T-helper 2 cell (primary cell): ENCODE measurements around the gene MBD3L2B.
"Not testable (repeated sequence)": the region's sequence is repeated elsewhere in the genome, so short reads cannot be mapped to it uniquely, and the experiment has no call there.

Experiments
- DNase-seq, 5 experiments: peaks; one replicate each; pipeline versions ENCODE4 v3.0.0 to v3.0.0-alpha.2; 2012 to 2022
- total RNA-seq, 2 donors: gene quantifications; one replicate each; lab custom pipeline; 2026; lab: John Stamatoyannopoulos, UW

The MBD3L2B gene
- 0 reads per million in 2 donors for total RNA-seq

- DNase-seq: not testable (repeated sequence)
Measured at GRCh38 chr19:7021331-7021730, at the start of gene MBD3L2B. MBD3L2B (minus strand) TSS chr19:7021431; CDS start chr19:7021397, 34 bp downstream.

- peak in 1 of 5 experiments; percentile 69 for DNase-seq
Measured at GRCh38 chr19:7069904-7070226, 48.6 kb upstream of the MBD3L2B start.

GRCh38 chr19:7069042-7069903, 48.0 kb upstream of the MBD3L2B start, which contains the start of gene ZNF557:
ZNF557 (plus strand) TSS chr19:7069703; CDS start chr19:7075075, 5,372 bp downstream.
- DNase-seq: peak; percentile 91 to 100 (median 98)

GRCh38 chr19:7068599-7068998, 47.4 kb upstream of the MBD3L2B start:
- DNase-seq: no peak

GRCh38 chr19:7067716-7068115, 46.5 kb upstream of the MBD3L2B start:
- no peak for DNase-seq

GRCh38 chr19:7067122-7067521, 45.9 kb upstream of the MBD3L2B start:
- DNase-seq: not testable (repeated sequence)

GRCh38 chr19:7063764-7064418, 42.7 kb upstream of the MBD3L2B start:
- DNase-seq: peak in 1 of 5 experiments; percentile 9

GRCh38 chr19:7063339-7063738, 42.1 kb upstream of the MBD3L2B start:
- DNase-seq: no peak

GRCh38 chr19:7059977-7060376, 38.7 kb upstream of the MBD3L2B start:
- DNase-seq: peak in 1 of 5 experiments; percentile 16

GRCh38 chr19:7058576-7058975, 37.3 kb upstream of the MBD3L2B start, which contains the start of gene MBD3L3:
MBD3L3 (minus strand) TSS chr19:7058676; CDS start chr19:7058605, 71 bp downstream.
- not testable (repeated sequence) for DNase-seq

- DNase-seq: not testable (repeated sequence)
Measured at GRCh38 chr19:7056371-7056770, 35.1 kb upstream of the MBD3L2B start.

- DNase-seq: not testable (repeated sequence)
Measured at GRCh38 chr19:7055679-7056078, 34.4 kb upstream of the MBD3L2B start.

GRCh38 chr19:7054635-7055368, 33.6 kb upstream of the MBD3L2B start:
- DNase-seq: not testable (repeated sequence)

GRCh38 chr19:7052896-7053295, 31.7 kb upstream of the MBD3L2B start:
- not testable (repeated sequence) for DNase-seq

GRCh38 chr19:7051421-7051820, 30.2 kb upstream of the MBD3L2B start:
- not testable (repeated sequence) for DNase-seq

- not testable (repeated sequence) for DNase-seq
Measured at GRCh38 chr19:7049021-7049420, 27.8 kb upstream of the MBD3L2B start, which contains the start of gene MBD3L2. MBD3L2 (plus strand) TSS chr19:7049321; CDS start chr19:7049374, 53 bp downstream.

GRCh38 chr19:7041563-7041962, 20.3 kb upstream of the MBD3L2B start:
- not testable (repeated sequence) for DNase-seq

- DNase-seq: not testable (repeated sequence)
Measured at GRCh38 chr19:7040079-7040478, 18.8 kb upstream of the MBD3L2B start, which contains the start of gene MBD3L4. MBD3L4 (minus strand) TSS chr19:7040179; CDS start chr19:7040144, 35 bp downstream.

- not testable (repeated sequence) for DNase-seq
Measured at GRCh38 chr19:7030278-7030677, 9.0 kb upstream of the MBD3L2B start, which contains the start of gene MBD3L5. MBD3L5 (plus strand) TSS chr19:7030578; CDS start chr19:7030612, 34 bp downstream.

- DNase-seq: not testable (repeated sequence)
Measured at GRCh38 chr19:7028790-7029189, 7.6 kb upstream of the MBD3L2B start.

GRCh38 chr19:7018828-7019227, 2.4 kb downstream of the MBD3L2B start:
- DNase-seq: no peak

- peak in 1 of 5 experiments; percentile 78 for DNase-seq
Measured at GRCh38 chr19:7013678-7014077, 7.6 kb downstream of the MBD3L2B start.
